ENCODE data around the gene TLE5. TPM values are rescaled to one million over a fixed set of nuclear protein-coding genes. Genes with fewer than 3 reads are reported as not detected.

The TLE5 gene
- total and polyA plus RNA-seq, 7 donors, result 561 to 714 (median 588) TPM

- Histone ChIP-seq H3K9me3 (no peaks in the 10 kb centered on the region), H3K27ac (no peak overlapping the region), H3K27me3 (no peaks in the 10 kb centered on the region), H3K4me3 (no peak overlapping the region), H3K36me3 (no peaks in the 10 kb centered on the region), H3K4me1 (peaks cover 2 to 83% (median 59%) of the 10 kb centered on the region in 4 donors)
- TF ChIP-seq EP300 (IDR thresholded peaks at IDR 0.05) (no peak), POLR2AphosphoS5 (IDR thresholded peaks at IDR 0.05) (no peak)
- intact Hi-C loops (cut with DNase I), result no loop called here
- DNase-seq, result no peak
- WGBS, 2 donors, result 84 to 90% methylated on average over 34 of the region's 34 CpGs
Observed at GRCh38 chr19:3102239-3103140, 40.2 kb upstream of the TLE5 start.

GRCh38 chr19:3100747-3101730, 38.7 kb upstream of the TLE5 start:
- no peak for TF ChIP-seq POLR2AphosphoS5 (IDR thresholded peaks at IDR 0.05)
- no peak for TF ChIP-seq EP300 (IDR thresholded peaks at IDR 0.05)
- no peak for TF ChIP-seq POLR2A (IDR thresholded peaks at IDR 0.05)
- no peak for TF ChIP-seq CTCF (IDR thresholded peaks at IDR 0.05)
- intact Hi-C loops (cut with DNase I), result no loop called here

GRCh38 chr19:3100331-3100730, 38.0 kb upstream of the TLE5 start:
- Histone ChIP-seq H3K27me3 (no peaks in the 10 kb centered on the region), H3K4me3 (no peak overlapping the region), H3K9me3 (no peaks in the 10 kb centered on the region), H3K4me1 (peaks cover 2 to 95% (median 81%) of the 10 kb centered on the region in 4 donors), H3K36me3 (no peaks in the 10 kb centered on the region), H3K27ac (peak overlapping the region in 1 of 4 donors; percentile 86)
- no peak for TF ChIP-seq POLR2A (IDR thresholded peaks at IDR 0.05)
- TF ChIP-seq POLR2AphosphoS5 (IDR thresholded peaks at IDR 0.05), result no peak
- WGBS, 2 donors, result 82 to 83% methylated on average over 14 of the region's 14 CpGs
- no peak for DNase-seq
- intact Hi-C loops (cut with DNase I), result no loop called here

More at GRCh38 chr19:3100747-3101730, 38.7 kb upstream of the TLE5 start:
- Histone ChIP-seq H3K4me1 (peaks cover 2 to 92% (median 74%) of the 10 kb centered on the region in 4 donors), H3K9me3 (no peaks in the 10 kb centered on the region), H3K27ac (peak overlapping the region in 1 of 4 donors; percentile 86), H3K36me3 (no peaks in the 10 kb centered on the region), H3K4me3 (no peak overlapping the region), H3K27me3 (no peaks in the 10 kb centered on the region)
- no peak for DNase-seq
- WGBS, 2 donors, result 78 to 82% methylated on average over 34 of the region's 34 CpGs

GRCh38 chr19:3099347-3100145, 37.3 kb upstream of the TLE5 start:
- DNase-seq, result no peak
- H3K27ac ChIP-seq, result peak overlapping the region; percentile 65 to 86 (median 83)
- peak overlapping the region in 3 of 4 donors; percentile 22 to 75 (median 39) for H3K4me3 ChIP-seq
- H3K27me3 ChIP-seq, result no peaks in the 10 kb centered on the region
- intact Hi-C loops (cut with DNase I), result no loop called here
- 88 to 91% methylated on average over 29 of the region's 29 CpGs for WGBS, 2 donors
- no peaks in the 10 kb centered on the region for H3K36me3 ChIP-seq
- H3K4me1 ChIP-seq, result peaks cover 2 to 95% (median 84%) of the 10 kb centered on the region in 4 donors
- no peaks in the 10 kb centered on the region for H3K9me3 ChIP-seq
- TF ChIP-seq POLR2AphosphoS5 (IDR thresholded peaks at IDR 0.05) (no peak), EP300 (IDR thresholded peaks at IDR 0.05) (no peak), CTCF (IDR thresholded peaks at IDR 0.05) (no peak), POLR2A (IDR thresholded peaks at IDR 0.05) (no peak)

All from sigmoid colon (tissue), 7 donors.